K562 (cell line): Measurements from ENCODE around the gene MTRF1L. TPM values are rescaled to one million over a fixed set of nuclear protein-coding genes. Genes with fewer than 3 reads are reported as not detected.
A peak's percentile ranks its signal among the peaks of the same experiment; 100 is the strongest.

Experiments
- HDAC3 ChIP-seq: fragments of 450-650 bp; IDR thresholded peaks from 2 replicates; pipeline ENCODE4 v1.6.1; 2018; ENCODE audit warnings: borderline replicate concordance, mild to moderate bottlenecking, moderate library complexity; ENCODE audit not compliant: partially characterized antibody
- RAD21 ChIP-seq, 2 experiments: fragments of 250-450 bp in 1 of 2; fragments of 450-650 bp in 1 of 2; sonication (Bioruptor Pico) in 1 of 2; formaldehyde crosslinking in 1 of 2; IDR thresholded peaks in 1 of 2; conservative IDR thresholded peaks in 1 of 2; 2 replicates each; pipeline versions ENCODE4 v1.4.0 to v1.8.0; 2020 to 2022; ENCODE audit warnings: mild to moderate bottlenecking in 2 of 2, moderate library complexity in 1 of 2
- TBP ChIP-seq: optimal IDR thresholded peaks from 2 replicates; pipeline ENCODE3; 2011; ENCODE audit warnings: low read depth, low read length, improper control_type of control experiment
- XRCC5 ChIP-seq: fragments of 200-400 bp; formaldehyde crosslinking; IDR thresholded peaks from 2 replicates; pipeline ENCODE4 v1.6.1; 2017; ENCODE audit warnings: low read depth, mild to moderate bottlenecking, low read length
- ZNF146 ChIP-seq: IDR thresholded peaks from one replicate; pipeline ENCODE4 v1.6.1; 2018; ENCODE audit warnings: missing compliant biosample characterization; ENCODE audit not compliant: unreplicated experiment
- ZNF589 ChIP-seq: fragments of 200-800 bp; sonication (Bioruptor generic); IDR thresholded peaks from 2 replicates; pipeline ENCODE4 v1.6.1; 2016; ENCODE audit warnings: low read depth, missing genetic modification characterization, missing compliant biosample characterization
- ZNF696 ChIP-seq: fragments of 250-450 bp; sonication (Bioruptor Pico); conservative IDR thresholded peaks from 2 replicates; pipeline ENCODE4 v1.4.0; 2020; ENCODE audit warnings: mild to moderate bottlenecking, moderate library complexity
- polyA plus RNA-seq, 8 experiments: library from polyadenylated mRNA; depleted of rRNA in 4 of 8; stranded (reverse) in 5 of 8; unstranded in 3 of 8; fragments of >200 nt; fragmentation: Nextera tagmentation in 2 of 8; fragmentation: Illumina TruSeq in 1 of 8; extraction: Ambion mirVana in 2 of 8; extraction: Trizol in 1 of 8; gene quantifications; 2 replicates each; pipeline versions ENCODE4 v1.2.1 to v1.2.3, GENCODE V29; 2011 to 2014; ENCODE audit warnings: inconsistent platforms in 1 of 8, missing spikeins in 1 of 8
- total RNA-seq, 7 experiments: library from RNA; depleted of rRNA in 6 of 7; stranded (reverse); fragments of >200 nt in 6 of 7; fragmentation: Illumina TruSeq in 2 of 7; extraction: Trizol in 2 of 7; gene quantifications; 2 replicates each; pipeline versions ENCODE4 v1.2.1 to v1.2.3, GENCODE V29; 2011 to 2021; ENCODE audit warnings: low replicate concordance in 1 of 7
- TF ChIP-seq, protein P1 (sequence below): sonication (generic); formaldehyde crosslinking; IDR thresholded peaks from 2 replicates; pipeline ENCODE4 v1.8.1; 2023; ENCODE audit warnings: missing genetic modification reagents, mild to moderate bottlenecking, borderline replicate concordance
- TF ChIP-seq, protein P2 (sequence below): fragments of 450-650 bp; formaldehyde crosslinking; IDR thresholded peaks from 2 replicates; pipeline ENCODE4 v1.4.0; 2020; ENCODE audit warnings: mild to moderate bottlenecking, moderate library complexity
- TF ChIP-seq, protein P3 (sequence below): sonication (generic); formaldehyde crosslinking; IDR thresholded peaks from 2 replicates; pipeline ENCODE4 v1.8.1; 2023; ENCODE audit warnings: mild to moderate bottlenecking, missing genetic modification reagents
- TF ChIP-seq, protein P4 (sequence below): fragments of 250-450 bp; sonication (Bioruptor Pico); IDR thresholded peaks from 2 replicates; pipeline ENCODE4 v1.4.0; 2020
- TF ChIP-seq, protein P5 (sequence below), 2 experiments: fragments of 150-350 bp in 1 of 2; IDR thresholded peaks; 2 replicates each; pipeline ENCODE4 v1.6.1; 2012 to 2016; ENCODE audit warnings: low read depth in 2 of 2, low read length in 2 of 2, mild to moderate bottlenecking in 1 of 2, moderate library complexity in 1 of 2

MTRF1L gene
- total and polyA plus RNA-seq, 9 of the 15 experiments (the other 6 are each of a cell fraction or from before 2014, with no cell fraction given) = 10.7 to 34.0 (median 30.2) TPM

DNA sequence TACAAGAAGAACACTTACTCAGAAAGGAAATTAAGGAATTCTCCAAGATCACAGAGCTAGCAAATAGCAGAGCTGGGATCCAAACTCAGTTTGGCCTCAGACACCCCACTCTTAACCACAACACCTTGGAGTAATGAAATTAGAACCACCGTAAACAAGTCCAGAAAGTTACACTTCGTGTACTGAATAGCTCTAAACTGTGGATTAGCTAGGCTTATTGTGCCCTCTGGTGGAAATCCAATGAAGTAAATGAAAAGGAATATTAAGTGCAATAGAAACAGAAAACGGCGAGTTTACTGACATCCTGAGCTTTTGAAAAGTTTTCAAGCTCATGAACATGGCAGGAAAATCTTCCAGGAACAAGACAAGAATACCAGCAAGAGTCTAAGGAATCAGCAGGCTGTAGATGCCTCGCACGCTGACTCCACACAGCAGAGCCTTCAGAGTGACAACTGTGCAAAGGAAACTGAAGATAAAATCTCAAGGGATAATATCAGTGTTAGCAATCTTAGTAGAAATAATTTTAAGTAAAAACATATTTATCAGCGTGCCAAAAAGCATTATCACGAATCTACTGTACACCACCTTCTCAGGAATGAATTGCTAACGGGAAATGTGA, 54.2 kb downstream of the MTRF1L start (continued):
- TF ChIP-seq, protein P1, sequence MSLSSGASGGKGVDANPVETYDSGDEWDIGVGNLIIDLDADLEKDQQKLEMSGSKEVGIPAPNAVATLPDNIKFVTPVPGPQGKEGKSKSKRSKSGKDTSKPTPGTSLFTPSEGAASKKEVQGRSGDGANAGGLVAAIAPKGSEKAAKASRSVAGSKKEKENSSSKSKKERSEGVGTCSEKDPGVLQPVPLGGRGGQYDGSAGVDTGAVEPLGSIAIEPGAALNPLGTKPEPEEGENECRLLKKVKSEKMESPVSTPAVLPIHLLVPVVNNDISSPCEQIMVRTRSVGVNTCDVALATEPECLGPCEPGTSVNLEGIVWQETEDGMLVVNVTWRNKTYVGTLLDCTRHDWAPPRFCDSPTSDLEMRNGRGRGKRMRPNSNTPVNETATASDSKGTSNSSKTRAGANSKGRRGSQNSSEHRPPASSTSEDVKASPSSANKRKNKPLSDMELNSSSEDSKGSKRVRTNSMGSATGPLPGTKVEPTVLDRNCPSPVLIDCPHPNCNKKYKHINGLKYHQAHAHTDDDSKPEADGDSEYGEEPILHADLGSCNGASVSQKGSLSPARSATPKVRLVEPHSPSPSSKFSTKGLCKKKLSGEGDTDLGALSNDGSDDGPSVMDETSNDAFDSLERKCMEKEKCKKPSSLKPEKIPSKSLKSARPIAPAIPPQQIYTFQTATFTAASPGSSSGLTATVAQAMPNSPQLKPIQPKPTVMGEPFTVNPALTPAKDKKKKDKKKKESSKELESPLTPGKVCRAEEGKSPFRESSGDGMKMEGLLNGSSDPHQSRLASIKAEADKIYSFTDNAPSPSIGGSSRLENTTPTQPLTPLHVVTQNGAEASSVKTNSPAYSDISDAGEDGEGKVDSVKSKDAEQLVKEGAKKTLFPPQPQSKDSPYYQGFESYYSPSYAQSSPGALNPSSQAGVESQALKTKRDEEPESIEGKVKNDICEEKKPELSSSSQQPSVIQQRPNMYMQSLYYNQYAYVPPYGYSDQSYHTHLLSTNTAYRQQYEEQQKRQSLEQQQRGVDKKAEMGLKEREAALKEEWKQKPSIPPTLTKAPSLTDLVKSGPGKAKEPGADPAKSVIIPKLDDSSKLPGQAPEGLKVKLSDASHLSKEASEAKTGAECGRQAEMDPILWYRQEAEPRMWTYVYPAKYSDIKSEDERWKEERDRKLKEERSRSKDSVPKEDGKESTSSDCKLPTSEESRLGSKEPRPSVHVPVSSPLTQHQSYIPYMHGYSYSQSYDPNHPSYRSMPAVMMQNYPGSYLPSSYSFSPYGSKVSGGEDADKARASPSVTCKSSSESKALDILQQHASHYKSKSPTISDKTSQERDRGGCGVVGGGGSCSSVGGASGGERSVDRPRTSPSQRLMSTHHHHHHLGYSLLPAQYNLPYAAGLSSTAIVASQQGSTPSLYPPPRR (CRISPR knock-in tag) = no peak
- TF ChIP-seq RAD21 (CRISPR knock-in tag; conservative IDR thresholded peaks at IDR 0.05 in 1 of 2, IDR thresholded peaks at IDR 0.05 in 1 of 2) (peak; percentile 91 to 96), ZNF696 (CRISPR knock-in tag) (no peak), HDAC3 (no peak), XRCC5 (no peak), ZNF589 (no peak), ZNF146 (no peak), TBP (no peak)
- TF ChIP-seq, protein P2, sequence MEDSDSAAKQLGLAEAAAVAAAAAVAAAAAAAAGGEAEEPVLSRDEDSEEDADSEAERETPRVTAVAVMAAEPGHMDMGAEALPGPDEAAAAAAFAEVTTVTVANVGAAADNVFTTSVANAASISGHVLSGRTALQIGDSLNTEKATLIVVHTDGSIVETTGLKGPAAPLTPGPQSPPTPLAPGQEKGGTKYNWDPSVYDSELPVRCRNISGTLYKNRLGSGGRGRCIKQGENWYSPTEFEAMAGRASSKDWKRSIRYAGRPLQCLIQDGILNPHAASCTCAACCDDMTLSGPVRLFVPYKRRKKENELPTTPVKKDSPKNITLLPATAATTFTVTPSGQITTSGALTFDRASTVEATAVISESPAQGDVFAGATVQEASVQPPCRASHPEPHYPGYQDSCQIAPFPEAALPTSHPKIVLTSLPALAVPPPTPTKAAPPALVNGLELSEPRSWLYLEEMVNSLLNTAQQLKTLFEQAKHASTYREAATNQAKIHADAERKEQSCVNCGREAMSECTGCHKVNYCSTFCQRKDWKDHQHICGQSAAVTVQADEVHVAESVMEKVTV (CRISPR knock-in tag) = peak; percentile 79
- TF ChIP-seq, protein P3, sequence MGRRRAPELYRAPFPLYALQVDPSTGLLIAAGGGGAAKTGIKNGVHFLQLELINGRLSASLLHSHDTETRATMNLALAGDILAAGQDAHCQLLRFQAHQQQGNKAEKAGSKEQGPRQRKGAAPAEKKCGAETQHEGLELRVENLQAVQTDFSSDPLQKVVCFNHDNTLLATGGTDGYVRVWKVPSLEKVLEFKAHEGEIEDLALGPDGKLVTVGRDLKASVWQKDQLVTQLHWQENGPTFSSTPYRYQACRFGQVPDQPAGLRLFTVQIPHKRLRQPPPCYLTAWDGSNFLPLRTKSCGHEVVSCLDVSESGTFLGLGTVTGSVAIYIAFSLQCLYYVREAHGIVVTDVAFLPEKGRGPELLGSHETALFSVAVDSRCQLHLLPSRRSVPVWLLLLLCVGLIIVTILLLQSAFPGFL (CRISPR knock-in tag) = no peak
- TF ChIP-seq, protein P4, sequence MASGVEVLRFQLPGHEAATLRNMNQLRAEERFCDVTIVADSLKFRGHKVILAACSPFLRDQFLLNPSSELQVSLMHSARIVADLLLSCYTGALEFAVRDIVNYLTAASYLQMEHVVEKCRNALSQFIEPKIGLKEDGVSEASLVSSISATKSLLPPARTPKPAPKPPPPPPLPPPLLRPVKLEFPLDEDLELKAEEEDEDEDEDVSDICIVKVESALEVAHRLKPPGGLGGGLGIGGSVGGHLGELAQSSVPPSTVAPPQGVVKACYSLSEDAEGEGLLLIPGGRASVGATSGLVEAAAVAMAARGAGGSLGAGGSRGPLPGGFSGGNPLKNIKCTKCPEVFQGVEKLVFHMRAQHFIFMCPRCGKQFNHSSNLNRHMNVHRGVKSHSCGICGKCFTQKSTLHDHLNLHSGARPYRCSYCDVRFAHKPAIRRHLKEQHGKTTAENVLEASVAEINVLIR (CRISPR knock-in tag) = no peak
- TF ChIP-seq, protein P5, sequence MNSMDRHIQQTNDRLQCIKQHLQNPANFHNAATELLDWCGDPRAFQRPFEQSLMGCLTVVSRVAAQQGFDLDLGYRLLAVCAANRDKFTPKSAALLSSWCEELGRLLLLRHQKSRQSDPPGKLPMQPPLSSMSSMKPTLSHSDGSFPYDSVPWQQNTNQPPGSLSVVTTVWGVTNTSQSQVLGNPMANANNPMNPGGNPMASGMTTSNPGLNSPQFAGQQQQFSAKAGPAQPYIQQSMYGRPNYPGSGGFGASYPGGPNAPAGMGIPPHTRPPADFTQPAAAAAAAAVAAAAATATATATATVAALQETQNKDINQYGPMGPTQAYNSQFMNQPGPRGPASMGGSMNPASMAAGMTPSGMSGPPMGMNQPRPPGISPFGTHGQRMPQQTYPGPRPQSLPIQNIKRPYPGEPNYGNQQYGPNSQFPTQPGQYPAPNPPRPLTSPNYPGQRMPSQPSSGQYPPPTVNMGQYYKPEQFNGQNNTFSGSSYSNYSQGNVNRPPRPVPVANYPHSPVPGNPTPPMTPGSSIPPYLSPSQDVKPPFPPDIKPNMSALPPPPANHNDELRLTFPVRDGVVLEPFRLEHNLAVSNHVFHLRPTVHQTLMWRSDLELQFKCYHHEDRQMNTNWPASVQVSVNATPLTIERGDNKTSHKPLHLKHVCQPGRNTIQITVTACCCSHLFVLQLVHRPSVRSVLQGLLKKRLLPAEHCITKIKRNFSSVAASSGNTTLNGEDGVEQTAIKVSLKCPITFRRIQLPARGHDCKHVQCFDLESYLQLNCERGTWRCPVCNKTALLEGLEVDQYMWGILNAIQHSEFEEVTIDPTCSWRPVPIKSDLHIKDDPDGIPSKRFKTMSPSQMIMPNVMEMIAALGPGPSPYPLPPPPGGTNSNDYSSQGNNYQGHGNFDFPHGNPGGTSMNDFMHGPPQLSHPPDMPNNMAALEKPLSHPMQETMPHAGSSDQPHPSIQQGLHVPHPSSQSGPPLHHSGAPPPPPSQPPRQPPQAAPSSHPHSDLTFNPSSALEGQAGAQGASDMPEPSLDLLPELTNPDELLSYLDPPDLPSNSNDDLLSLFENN (IDR thresholded peaks at IDR 0.05; ENCODE audit: low read depth in 2 of 2, low read length in 2 of 2) = 0 out of 4 replicates have a peak, but pooled peaks of 1 of the 2 experiments have one; percentile 36
